ENCODE measurements around the gene C20orf144. TPM values are rescaled to one million over a fixed set of nuclear protein-coding genes. Genes with fewer than 3 reads are reported as not detected.

The C20orf144 gene
- 0.20 TPM in 1 of 2 replicates, not detected in the other for total RNA-seq

DNA sequence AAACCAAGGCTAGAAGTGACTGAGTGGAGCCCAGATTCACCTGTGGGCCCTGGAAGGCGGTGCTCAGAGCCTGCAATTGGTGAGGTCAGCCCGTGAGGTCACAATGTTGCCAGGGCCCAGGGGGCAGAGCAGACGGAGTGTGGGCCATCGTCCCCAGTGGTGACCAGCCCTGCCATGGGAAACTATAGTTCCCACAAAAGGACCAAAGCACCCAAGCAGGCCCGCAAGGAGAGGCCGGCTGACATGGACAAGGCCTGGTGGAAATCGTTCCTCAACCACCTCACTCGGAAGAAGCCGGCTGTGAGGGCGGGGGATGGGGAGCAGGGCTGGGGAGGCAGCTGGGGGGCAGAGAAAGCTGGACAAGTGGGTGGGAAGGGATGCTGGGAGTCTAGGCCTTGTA, at the start of gene C20orf144:
Gene C20orf144, plus strand, starts transcription at position 156 of the 400 bp plus-strand sequence. Its CDS starts 19 bp downstream, at position 175.

DNA sequence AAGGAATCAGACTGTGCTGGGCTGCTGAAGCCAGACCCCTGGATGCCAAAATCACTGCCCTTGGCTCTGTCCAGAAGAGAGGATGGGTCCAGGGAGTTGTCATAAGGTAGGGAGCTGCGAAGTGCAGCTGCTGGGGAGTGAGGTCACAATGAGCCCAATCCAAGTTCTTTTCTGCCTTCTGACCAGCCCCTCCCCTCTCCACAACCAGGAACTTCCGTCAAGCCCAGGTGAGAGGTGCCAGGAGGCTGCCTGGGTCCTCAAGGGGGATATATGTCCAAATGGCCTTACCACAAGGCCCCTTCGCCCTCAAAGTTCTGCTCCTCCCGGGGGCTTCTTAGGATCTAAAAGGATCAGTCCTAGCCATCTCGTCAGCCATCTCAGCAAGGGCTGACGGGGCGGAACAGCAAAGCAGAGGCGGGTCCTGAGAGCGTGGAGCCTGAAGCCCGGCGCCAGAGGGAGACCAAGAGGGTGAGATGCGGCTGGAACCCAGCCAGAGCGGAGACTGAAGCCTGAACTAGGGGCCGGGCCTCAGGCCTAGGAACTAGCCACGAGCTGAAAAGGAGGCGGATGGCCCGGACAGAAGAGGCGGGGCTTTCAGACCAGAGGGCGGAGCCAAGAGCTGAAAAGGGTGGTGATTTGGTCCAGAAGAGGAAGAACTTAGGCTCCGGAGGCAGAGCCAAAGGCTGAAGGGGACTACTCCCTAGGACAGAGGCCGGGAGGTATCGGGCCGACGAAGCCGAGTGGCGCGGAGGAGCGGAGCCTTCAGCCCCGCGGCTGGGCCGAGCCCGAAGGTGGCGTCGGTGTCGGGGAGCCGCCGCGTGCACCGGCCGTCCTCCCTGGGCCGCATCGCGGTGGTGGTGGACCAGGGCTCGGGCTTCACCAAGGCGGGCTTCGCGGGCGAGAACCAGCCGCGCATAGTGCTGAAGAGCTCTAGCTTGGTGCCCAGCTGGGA, 4.4 kb downstream of the C20orf144 start, which contains the start of gene ACTL10:
Gene ACTL10, plus strand, starts transcription at position 651 of the 952 bp plus-strand sequence. CDS start 555 bp downstream, outside the sequence.

DNA sequence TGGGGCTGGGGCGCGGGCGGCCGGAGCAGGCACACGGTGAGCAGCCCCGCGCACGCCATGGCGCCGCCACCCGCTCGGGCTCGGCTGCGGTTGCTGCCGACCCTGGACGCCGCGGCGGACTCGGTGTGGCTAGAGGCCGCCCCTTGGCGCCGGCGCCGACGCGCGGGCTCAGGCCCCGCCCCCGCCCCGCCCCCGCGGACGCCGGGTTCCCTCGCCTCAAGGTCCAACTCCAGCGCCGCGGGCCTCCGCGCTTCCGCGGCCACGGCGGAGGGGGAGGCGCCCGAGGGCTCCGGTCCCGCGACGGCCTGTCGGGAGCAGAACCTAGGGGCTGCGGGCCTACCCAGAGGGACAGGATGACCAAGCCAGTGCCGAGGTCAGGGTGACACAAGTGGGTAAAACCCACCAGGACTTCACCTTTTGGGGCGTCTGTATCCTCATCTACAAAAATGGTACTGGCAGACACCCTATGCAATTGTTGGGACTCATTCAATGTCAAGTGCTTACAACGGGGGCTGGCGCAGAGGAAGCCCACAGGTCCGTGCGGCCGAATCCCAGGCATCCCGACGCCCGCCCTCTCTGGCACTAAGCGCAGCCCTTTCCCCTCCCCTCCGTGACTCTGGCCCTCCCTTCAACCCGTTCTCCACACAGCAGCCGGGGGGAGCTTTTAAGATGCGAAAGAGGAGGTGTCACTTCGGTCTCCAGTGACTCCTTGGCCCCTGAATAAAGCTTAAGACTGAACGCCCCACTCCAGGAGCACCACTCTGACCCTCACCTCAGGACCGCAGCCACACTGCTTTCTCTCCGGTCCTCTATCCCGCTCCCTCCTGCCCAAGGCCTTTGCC, 12.4 kb downstream of the C20orf144 start, which contains the start of gene NECAB3:
Gene NECAB3, minus strand, starts transcription at position 135 of the 842 bp plus-strand sequence. Its CDS starts 76 bp downstream, at position 59.

DNA sequence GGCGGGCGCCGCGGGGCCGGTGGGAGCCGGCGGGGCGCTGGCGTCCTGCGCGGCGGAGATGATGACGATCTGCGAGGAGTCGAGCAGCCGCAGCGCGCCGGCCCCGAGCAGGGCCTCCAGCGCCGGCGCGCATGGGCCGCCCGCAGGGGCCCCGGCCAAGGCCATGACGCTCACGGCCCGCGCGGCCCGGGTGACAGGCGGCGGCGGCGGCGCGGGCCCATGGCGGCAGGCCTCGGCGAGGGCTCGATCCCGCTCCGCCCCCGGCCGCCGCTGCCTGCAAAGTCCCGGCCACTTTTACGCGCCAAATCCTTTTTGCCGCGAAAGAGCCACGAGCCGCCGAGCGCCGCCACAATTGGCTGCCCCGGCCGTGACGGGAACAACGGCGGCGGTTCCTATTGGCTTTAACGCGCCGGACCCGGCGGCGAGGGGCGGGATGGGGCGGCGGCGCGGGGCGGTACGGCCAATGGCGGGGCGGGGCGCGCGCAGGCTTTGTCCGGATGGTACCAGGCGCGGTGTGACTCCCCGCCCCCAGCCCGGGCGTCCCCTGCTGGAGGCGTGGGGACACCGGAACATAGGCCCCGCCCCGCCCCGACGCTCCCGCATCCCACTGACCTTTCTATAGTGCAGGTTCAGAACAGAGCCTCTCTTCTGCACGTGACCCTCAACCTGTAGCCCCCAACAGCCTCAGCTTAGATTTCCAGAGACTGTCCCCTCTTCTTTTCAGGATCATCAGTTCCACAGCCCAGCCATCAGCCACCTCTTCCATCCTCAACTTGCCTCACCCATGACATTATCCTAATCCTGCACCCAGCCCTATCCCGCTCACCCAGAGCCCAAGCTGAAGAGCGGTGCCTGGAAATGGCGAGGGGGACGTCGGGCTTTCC, 24.2 kb downstream of the C20orf144 start, which contains the start of gene E2F1:
Gene E2F1, minus strand, starts transcription at position 286 of the 884 bp plus-strand sequence. Its CDS starts 121 bp downstream, at position 165.

Other genes starting within 250 kb of the C20orf144 start
- 20.5 and 23.9 TPM in 2 replicates for gene SNTA1, start 218.6 kb upstream of the C20orf144 start, total RNA-seq
- 4.4 and 4.9 TPM in 2 replicates for gene CBFA2T2, start 172.2 kb upstream of the C20orf144 start, total RNA-seq
- gene ACTL10, start 4.6 kb downstream of the C20orf144 start, total RNA-seq: 1.5 and 3.9 TPM in 2 replicates
- gene NECAB3, start 12.1 kb downstream of the C20orf144 start, total RNA-seq: 21.7 and 23.3 TPM in 2 replicates
- 5.5 and 11.1 TPM in 2 replicates for gene E2F1, start 24.1 kb downstream of the C20orf144 start, total RNA-seq
- gene PXMP4, start 58.0 kb downstream of the C20orf144 start, total RNA-seq: 2.9 and 4.7 TPM in 2 replicates
- gene ZNF341, start 69.7 kb downstream of the C20orf144 start, total RNA-seq: 1.8 TPM in 2 replicates
- 20.9 and 29.8 TPM in 2 replicates for gene CHMP4B, start 149.0 kb downstream of the C20orf144 start, total RNA-seq

All from subcutaneous preadipocyte (primary cell).